ENCODE results near the gene GPX6. TPM values are rescaled to one million over a fixed set of nuclear protein-coding genes. Genes with fewer than 3 reads are reported as not detected.
"Not testable (repeated sequence)": the region's sequence is repeated elsewhere in the genome, so short reads cannot be mapped to it uniquely, and the experiment has no call there.

GPX6 gene
- polyA plus RNA-seq, 4 donors = not detected

DNA sequence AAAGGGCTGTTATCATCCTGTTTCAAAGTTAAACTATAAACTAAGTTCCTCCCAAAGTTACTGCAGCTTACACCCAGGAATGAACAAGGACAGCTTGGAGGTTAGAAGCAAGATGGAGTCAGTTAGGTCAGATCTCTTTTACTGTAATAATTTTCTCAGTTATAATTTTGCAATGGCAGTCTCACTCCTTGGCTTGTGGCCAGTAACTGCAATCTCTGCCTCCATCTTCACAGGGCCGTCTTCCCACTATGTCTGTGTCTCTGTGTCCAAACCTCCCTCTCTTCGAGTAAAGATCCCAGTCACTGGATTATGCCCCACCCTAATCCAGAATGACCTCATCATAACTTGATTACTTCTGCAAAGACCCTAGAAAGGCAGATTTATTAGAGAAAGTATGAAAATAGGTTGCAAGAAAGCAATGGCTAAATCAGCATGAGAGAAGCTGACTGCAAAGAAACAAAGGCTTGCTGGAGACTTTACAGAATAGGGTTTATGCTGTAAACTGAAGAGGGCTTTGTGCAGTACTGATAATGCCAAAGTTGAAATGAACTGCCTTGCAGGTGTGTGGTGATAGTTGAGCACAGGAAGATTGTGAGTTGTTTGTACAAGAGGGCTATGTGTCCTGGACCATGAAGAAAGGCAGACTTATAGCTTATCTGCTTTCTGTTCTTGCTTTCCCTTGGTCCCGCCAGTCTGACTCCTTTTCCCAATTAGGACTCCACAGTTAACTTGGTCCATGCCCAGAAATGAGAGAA, 28.4 kb downstream of the GPX6 start:
- DNase-seq (ENCODE audit: low read depth in 4 of 4, low spot score in 2 of 4) = no peak

DNA sequence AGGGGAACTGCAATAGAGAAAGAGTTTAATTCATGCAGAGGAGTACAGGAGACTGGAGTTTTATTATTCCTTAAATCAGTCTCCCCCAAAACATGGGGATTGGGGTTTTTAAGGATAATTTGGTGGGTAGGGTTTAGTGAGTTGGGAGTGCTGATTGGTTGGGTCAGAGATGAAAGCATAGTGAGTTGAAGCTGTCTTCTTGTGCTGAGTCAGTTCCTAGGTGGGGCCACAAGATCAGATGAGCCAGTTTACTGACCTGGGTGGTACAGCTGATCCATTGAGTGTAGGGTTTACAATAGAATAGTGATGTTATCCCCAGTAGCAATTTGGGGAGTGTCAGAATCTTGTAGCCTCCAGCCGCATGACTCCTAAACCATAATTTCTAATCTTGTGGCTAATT, 29.1 kb downstream of the GPX6 start:
- DNase-seq (ENCODE audit: low read depth in 4 of 4, low spot score in 2 of 4) = no peak

DNA sequence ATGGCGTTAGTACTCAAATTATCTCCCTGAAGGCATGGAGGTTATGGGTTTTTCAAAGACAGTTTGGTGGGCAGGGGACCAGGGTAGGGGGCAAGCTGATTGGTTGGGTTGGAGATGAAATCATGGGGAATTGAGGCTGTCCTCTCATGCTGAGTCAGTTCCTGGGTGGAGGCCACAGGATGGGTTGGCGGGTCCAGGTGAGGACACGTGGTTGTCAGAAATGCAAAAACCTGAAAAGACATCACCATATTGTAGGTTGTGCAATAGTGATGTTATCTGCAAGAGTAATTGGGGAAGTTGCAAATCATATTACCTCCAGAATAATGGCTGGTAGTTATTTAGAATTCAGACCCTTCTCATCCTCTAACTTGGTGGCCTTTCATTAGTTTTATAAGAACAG, 30.1 kb downstream of the GPX6 start:
- no peak for DNase-seq (ENCODE audit: low read depth in 4 of 4, low spot score in 2 of 4)

DNA sequence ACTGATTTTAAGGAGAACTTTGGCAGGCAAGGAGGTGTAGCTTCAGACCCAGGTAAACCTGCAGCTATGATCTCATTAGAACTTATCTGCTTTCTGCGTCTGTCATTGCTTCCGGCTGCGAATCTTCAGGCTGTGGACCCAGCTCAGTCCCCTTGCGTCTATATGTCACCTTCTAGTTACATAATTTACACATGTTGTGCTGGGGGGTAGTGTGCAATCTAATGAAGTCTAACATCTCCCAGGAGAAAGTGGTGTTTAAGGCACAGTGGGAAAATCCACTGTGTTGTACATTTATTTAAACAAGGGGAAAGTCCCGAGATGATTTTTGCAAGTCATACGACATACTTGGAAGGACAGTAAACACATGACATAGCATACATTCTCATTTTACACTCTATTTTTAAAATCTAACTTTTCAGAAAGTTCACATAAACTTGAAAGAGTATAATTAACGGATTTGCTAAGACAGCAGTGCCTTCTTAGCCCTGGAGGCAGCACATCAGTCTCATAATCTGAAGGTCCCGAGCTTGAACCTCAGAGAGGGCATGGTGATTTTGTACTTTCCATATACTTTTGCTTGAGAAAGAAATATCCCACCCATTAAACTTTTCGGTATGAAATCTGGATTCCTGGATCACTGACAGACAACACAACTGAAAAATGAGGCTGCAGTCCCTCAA, 35.2 kb downstream of the GPX6 start:
- DNase-seq (ENCODE audit: low read depth in 4 of 4, low spot score in 2 of 4) = no peak

DNA sequence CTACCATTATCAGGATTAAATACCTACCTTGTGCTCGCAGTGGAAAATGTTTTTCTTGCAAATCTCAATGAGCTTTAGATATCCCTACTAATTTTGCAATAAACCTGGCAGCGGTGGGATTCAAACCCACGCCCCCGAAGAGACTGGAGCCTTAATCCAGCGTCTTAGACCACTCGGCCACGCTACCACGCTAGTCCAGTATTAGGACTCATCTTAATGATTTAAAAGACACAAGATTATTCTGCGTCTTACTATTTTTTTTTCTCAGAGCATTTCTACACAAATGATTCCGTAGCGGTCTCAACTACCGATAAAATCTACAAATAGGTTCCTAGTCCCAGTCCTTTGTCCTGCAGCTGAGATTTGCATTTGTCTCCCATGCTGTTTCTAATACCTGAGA, 37.1 kb downstream of the GPX6 start:
- DNase-seq (ENCODE audit: low read depth in 4 of 4, low spot score in 2 of 4) = no peak

DNA sequence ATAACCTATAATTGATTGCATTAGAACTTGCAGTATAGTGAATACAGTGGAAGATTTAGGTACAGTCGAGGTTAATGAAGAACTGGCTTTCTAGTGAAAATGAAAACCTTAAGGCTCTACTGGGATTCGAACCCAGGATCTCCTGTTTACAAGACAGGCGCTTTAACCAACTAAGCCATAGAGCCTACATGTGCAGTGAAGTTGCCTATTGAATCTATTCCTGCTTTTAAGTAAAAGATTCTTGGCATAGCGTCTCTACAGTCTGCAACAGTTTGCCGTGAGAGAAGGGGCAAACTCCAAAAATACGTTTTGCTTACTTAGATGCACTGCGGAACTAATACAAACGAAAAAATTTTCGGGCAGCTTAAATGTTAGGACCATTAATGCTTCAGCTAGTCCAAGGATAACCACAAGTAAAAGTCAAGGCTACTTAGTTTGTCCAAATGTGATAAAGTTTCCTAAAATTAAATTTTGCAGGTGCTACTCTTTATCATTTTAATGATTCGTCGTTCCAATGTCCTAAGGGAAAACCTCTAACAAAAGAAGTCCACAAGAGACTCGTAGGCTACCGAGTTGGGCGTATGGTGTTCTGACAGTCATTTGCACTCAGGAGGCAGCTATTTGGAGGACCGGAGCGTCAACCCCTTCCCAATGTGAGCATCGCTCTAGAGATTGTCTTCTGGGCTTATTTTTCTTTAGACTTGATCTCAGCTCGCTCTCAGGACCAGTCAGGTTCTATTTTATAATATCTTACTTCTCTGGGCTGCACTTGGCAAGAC, 41.0 kb downstream of the GPX6 start:
- DNase-seq (ENCODE audit: low read depth in 4 of 4, low spot score in 2 of 4) = no peak

DNA sequence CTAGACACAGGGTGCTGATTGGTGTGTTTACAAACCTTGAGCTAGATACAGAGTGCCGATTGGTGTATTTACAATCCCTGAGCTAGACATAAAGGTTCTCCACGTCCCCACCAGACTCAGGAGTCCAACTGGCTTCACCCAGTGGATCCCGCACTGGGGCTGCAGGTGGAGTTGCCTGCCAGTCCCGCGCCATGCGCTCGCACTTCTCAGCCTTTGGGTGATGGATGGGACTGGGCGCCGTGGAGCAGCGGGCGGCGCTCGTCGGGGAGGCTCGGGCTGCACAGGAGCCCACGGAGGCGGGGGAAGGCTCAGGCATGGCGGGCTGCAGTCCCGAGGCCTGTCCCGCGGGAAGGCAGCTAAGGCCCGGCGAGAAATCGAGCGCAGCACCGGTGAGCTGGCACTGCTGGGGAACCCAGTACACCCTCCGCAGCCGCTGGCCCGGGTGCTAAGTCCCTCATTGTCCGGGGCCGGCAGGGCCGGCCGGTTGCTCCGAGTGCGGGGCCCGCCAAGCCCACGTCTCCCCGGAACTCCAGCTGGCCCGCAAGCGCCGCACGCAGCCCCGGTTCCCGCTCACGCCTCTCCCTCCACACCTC, 46.3 kb downstream of the GPX6 start:
- not testable (repeated sequence) for DNase-seq (ENCODE audit: low read depth in 4 of 4, low spot score in 2 of 4)

DNA sequence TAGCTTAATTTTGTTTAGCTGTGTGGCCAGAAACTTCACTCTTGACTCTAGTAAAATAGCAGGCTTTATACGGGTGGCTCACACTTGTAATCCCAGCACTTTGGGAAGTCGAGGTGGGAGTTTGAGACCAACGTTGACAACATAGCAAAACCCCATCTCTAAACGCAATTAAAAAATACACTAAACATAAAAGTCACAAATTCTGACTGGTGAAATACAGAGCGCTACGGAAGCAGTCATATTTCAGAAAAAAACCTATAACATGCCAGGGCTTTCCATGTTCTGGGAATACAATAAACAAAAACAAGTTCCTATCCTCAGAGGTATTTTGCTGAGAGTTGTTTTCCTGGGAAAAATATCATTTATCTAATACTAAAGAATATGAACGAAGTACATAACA, 47.5 kb downstream of the GPX6 start:
- no peak for DNase-seq (ENCODE audit: low read depth in 4 of 4, low spot score in 2 of 4)

DNA sequence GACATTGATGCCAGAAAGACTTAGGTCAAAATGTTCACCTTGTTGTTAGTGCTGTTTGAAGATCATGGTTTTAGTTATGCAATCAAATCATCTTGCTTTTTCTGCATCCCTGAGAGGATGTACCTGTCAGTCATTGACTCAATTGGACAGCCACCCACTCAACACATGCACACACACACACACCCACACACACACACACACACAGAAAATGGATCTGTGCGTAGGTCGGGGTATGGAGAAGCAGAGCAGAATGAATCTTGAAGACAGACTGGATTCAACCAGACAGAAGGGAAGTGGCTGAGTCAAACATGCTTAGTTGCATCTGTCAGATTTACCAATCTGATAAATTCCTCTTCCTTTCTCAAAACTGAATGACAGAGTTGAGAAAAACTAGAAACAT, 53.2 kb downstream of the GPX6 start:
- no peak for DNase-seq (ENCODE audit: low read depth in 4 of 4, low spot score in 2 of 4)

DNA sequence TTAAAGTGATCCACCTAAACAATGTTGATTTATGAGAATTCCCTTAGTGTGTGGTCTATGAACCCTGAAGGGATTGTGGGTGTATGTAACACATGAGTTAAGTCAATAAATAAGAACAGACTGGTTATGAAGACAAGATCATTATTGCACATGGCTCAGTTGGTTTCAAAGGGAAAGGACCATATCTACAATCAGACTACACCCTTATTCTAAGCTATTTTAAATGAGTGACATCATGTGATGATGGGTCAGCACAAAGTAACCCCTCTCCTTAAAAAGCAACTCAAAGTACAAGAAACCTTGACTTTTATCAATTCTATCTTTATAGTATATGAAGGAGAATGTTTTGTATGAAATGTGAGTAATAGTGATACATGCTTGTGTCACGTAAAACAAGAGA, 57.0 kb downstream of the GPX6 start:
- DNase-seq (ENCODE audit: low read depth in 4 of 4, low spot score in 2 of 4) = no peak

Other genes with a start within 250 kb of the GPX6 start
- 10 to 100 TPM; 26.2 to 43.2 (median 35.8) TPM for gene ZSCAN26, start 248.7 kb downstream of the GPX6 start, polyA plus RNA-seq (ENCODE audit: insufficient read length in 4 of 4)
- 10 to 100 TPM in 2 of 4 donors, 1 to 10 TPM in 2; 9.0 to 12.7 (median 10.7) TPM for gene PGBD1, start 234.2 kb downstream of the GPX6 start, polyA plus RNA-seq (ENCODE audit: insufficient read length in 4 of 4)
- gene ZSCAN31, start 179.6 kb downstream of the GPX6 start, polyA plus RNA-seq (ENCODE audit: insufficient read length in 4 of 4) = 10 to 100 TPM in 2 of 4 donors, 1 to 10 TPM in 2; 8.1 to 11.5 (median 10.3) TPM
- gene ZKSCAN3, start 165.8 kb downstream of the GPX6 start, polyA plus RNA-seq (ENCODE audit: insufficient read length in 4 of 4) = 10 to 100 TPM in 2 of 4 donors, 1 to 10 TPM in 2; 6.9 to 14.6 (median 11.0) TPM
- 10 to 100 TPM; 12.4 to 17.1 (median 15.6) TPM for gene ZSCAN12, start 116.0 kb downstream of the GPX6 start, polyA plus RNA-seq (ENCODE audit: insufficient read length in 4 of 4)
- 10 to 100 TPM; 15.1 to 17.9 (median 16.6) TPM for gene ZSCAN23, start 72.3 kb downstream of the GPX6 start, polyA plus RNA-seq (ENCODE audit: insufficient read length in 4 of 4)
- gene GPX5, start 10.1 kb upstream of the GPX6 start, polyA plus RNA-seq (ENCODE audit: insufficient read length in 4 of 4) = not detected

Measured in left renal cortex interstitium (tissue), 4 donors.